Activated CD8-positive, alpha-beta memory T cell treated with anti-CD3 and anti-CD28 coated beads, Interleukin-2, amount 10 ng/mL, durations not matched to agents 7 days and 5 days (primary cell): ENCODE results near the gene MYO9A. TPM values are rescaled to one million over a fixed set of nuclear protein-coding genes. Genes with fewer than 3 reads are reported as not detected.
"Not testable (repeated sequence)": the region's sequence is repeated elsewhere in the genome, so short reads cannot be mapped to it uniquely, and the experiment has no call there.

ENCODE experiments used
- ATAC-seq: fragments of 150-1000 bp; cut with Tn5 transposase; one replicate; pipeline ENCODE4 v1.10.0; 2021; ENCODE audit warnings: moderate library complexity
- CTCF ChIA-PET: fragments of 350-600 bp; sonication (Branson Sonifier 250); formaldehyde crosslinking; loops from one replicate; lab custom pipeline; 2021; ENCODE audit warnings: antibody characterized with exemption; lab: Charles Lee
- DNase-seq: peaks from one replicate; pipeline ENCODE4 v3.0.0-alpha.2; 2020
- H3K27ac Mint-ChIP-seq: one replicate; pipeline ENCODE4 v1.8.0; 2021; ENCODE audit warnings: mild to moderate bottlenecking, mixed read lengths
- H3K27me3 Mint-ChIP-seq: one replicate; pipeline ENCODE4 v1.8.0; 2021; ENCODE audit warnings: mixed read lengths
- H3K36me3 Mint-ChIP-seq: one replicate; pipeline ENCODE4 v1.8.0; 2021; ENCODE audit warnings: mild to moderate bottlenecking, mixed read lengths
- H3K4me1 Mint-ChIP-seq: one replicate; pipeline ENCODE4 v1.8.0; 2021; ENCODE audit warnings: mixed read lengths
- H3K4me3 Mint-ChIP-seq: one replicate; pipeline ENCODE4 v1.8.0; 2021; ENCODE audit warnings: mild to moderate bottlenecking, moderate library complexity, mixed read lengths
- H3K9me3 Mint-ChIP-seq: one replicate; pipeline ENCODE4 v1.8.0; 2022; ENCODE audit warnings: low read depth, mixed read lengths
- total RNA-seq, 2 experiments: library from RNA; stranded (reverse); gene quantifications; one replicate each; pipeline ENCODE4 v1.2.3, GENCODE V29; 2021

The MYO9A gene
- total RNA-seq, 2 experiments from 2014 or later = 15.3 to 23.4 TPM

GRCh38 chr15:72098040-72098439 lies 19.9 kb downstream of the MYO9A start:
- DNase-seq (no peak), ATAC-seq (no peak)
- peaks cover 2% of the 10 kb centered on the region for H3K9me3 Mint-ChIP-seq
- no peak overlapping the region for H3K4me3 Mint-ChIP-seq
- no peaks in the 10 kb centered on the region for H3K4me1 Mint-ChIP-seq
- H3K36me3 Mint-ChIP-seq = peaks cover 1% of the 10 kb centered on the region
- H3K27ac Mint-ChIP-seq = no peak overlapping the region
- H3K27me3 Mint-ChIP-seq = no peaks in the 10 kb centered on the region
- CTCF ChIA-PET = no interaction called here

GRCh38 chr15:72096796-72097195 lies 21.2 kb downstream of the MYO9A start:
- Mint-ChIP-seq H3K4me1 (no peaks in the 10 kb centered on the region), H3K27me3 (no peaks in the 10 kb centered on the region), H3K9me3 (peaks cover 2% of the 10 kb centered on the region), H3K4me3 (no peak overlapping the region), H3K27ac (no peak overlapping the region), H3K36me3 (peaks cover 1% of the 10 kb centered on the region)
- ATAC-seq (no peak), DNase-seq (no peak)
- CTCF ChIA-PET = no interaction called here

DNA sequence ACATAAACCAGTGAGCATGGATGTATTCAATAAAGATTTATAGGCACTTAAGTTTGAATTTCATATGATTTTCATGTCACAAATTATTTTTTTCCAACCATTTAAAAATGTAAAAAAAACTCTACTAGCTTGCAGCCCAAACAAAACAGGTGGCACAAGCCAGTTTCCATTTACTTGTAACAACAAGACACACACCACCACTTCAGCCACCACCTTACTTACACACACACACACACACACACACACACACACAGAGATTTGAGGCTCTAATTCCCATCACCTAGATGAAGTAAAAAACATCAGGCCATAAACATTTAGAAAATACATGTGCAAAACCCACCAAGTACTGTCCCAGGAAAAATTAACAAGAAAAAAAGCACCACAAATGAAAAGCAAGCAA lies 25.3 kb downstream of the MYO9A start:
- H3K9me3 Mint-ChIP-seq = peaks cover 2% of the 10 kb centered on the region
- H3K27me3 Mint-ChIP-seq = no peaks in the 10 kb centered on the region
- H3K36me3 Mint-ChIP-seq = peaks cover 3% of the 10 kb centered on the region
- H3K4me3 Mint-ChIP-seq = no peak overlapping the region
- H3K27ac Mint-ChIP-seq = no peak overlapping the region
- ATAC-seq (no peak), DNase-seq (no peak)
- no peaks in the 10 kb centered on the region for H3K4me1 Mint-ChIP-seq
- CTCF ChIA-PET = no interaction called here

GRCh38 chr15:72092006-72092405 lies 25.9 kb downstream of the MYO9A start:
- Mint-ChIP-seq H3K9me3 (peaks cover 2% of the 10 kb centered on the region), H3K4me1 (no peaks in the 10 kb centered on the region), H3K4me3 (no peak overlapping the region), H3K36me3 (peaks cover 2% of the 10 kb centered on the region), H3K27ac (no peak overlapping the region), H3K27me3 (no peaks in the 10 kb centered on the region)
- ATAC-seq (no peak), DNase-seq (no peak)
- CTCF ChIA-PET = no interaction called here

DNA sequence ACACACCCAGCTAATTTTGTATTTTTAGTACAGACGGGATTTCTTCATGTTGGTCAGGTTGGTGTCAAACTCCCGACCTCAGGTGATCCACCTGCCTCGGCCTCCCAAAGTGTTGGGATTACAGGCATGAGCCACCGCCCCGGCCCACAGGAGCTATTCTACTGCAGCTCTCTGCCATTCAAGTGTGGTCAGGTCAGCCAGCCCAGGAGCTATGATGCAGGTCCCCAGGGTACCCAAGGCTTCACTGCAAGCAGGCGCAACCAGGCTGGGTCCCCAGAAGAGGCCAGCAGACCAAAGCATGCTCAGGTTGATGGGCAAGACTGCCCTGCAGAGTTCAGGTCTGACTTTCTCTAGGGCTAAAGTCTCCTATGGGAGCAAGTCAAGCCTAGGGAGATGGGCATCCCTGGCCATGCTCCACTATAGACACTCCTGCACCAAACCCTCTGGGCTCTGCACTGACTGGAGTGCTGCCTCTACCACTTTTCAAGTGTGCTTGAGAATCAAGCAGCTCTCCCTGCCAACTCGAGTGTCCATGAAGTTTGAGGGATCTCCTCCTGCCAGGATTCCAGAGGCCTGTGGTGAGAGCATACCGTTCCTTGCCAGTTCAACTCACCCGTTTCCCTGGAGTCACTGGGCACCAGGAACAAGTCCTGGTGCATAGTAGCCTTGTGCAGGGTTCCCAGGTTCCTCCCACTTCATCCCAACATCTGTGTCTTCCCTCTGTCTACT lies 30.9 kb downstream of the MYO9A start:
- peaks cover 7% of the 10 kb centered on the region for H3K36me3 Mint-ChIP-seq
- CTCF ChIA-PET = no interaction called here
- DNase-seq (no peak), ATAC-seq (no peak)
- H3K27me3 Mint-ChIP-seq = no peaks in the 10 kb centered on the region
- no peak overlapping the region for H3K27ac Mint-ChIP-seq
- no peaks in the 10 kb centered on the region for H3K4me1 Mint-ChIP-seq
- H3K9me3 Mint-ChIP-seq = peaks cover 4% of the 10 kb centered on the region
- H3K4me3 Mint-ChIP-seq = no peak overlapping the region

GRCh38 chr15:72086010-72086697 lies 31.8 kb downstream of the MYO9A start:
- DNase-seq = no peak
- H3K9me3 Mint-ChIP-seq = peaks cover 4% of the 10 kb centered on the region
- H3K27me3 Mint-ChIP-seq = no peaks in the 10 kb centered on the region
- no peak for ATAC-seq
- no peak overlapping the region for H3K27ac Mint-ChIP-seq
- H3K36me3 Mint-ChIP-seq = peaks cover 7% of the 10 kb centered on the region
- CTCF ChIA-PET = no interaction called here
- H3K4me1 Mint-ChIP-seq = no peaks in the 10 kb centered on the region
- H3K4me3 Mint-ChIP-seq = no peak overlapping the region

GRCh38 chr15:72082176-72082575 lies 35.8 kb downstream of the MYO9A start:
- Mint-ChIP-seq H3K36me3 (peaks cover 5% of the 10 kb centered on the region), H3K9me3 (peaks cover 4% of the 10 kb centered on the region), H3K4me1 (peaks cover 15% of the 10 kb centered on the region), H3K4me3 (no peak overlapping the region), H3K27me3 (no peaks in the 10 kb centered on the region), H3K27ac (no peak overlapping the region)
- DNase-seq (no peak), ATAC-seq (no peak)
- CTCF ChIA-PET = no interaction called here

GRCh38 chr15:72078887-72079286 lies 39.1 kb downstream of the MYO9A start:
- Mint-ChIP-seq H3K9me3 (peaks cover 2% of the 10 kb centered on the region), H3K4me1 (peaks cover 15% of the 10 kb centered on the region), H3K27ac (peak overlapping the region; percentile 5), H3K4me3 (peak overlapping the region; percentile 5), H3K27me3 (no peaks in the 10 kb centered on the region), H3K36me3 (peaks cover 8% of the 10 kb centered on the region)
- CTCF ChIA-PET = no interaction called here
- peak; percentile 82 for ATAC-seq
- DNase-seq = peak; percentile 42

GRCh38 chr15:72077950-72078349 lies 40.0 kb downstream of the MYO9A start:
- H3K27ac Mint-ChIP-seq = no peak overlapping the region
- CTCF ChIA-PET = no interaction called here
- no peaks in the 10 kb centered on the region for H3K9me3 Mint-ChIP-seq
- DNase-seq (no peak), ATAC-seq (no peak)
- H3K4me3 Mint-ChIP-seq = no peak overlapping the region
- H3K27me3 Mint-ChIP-seq = no peaks in the 10 kb centered on the region
- peaks cover 8% of the 10 kb centered on the region for H3K36me3 Mint-ChIP-seq
- peaks cover 15% of the 10 kb centered on the region for H3K4me1 Mint-ChIP-seq

DNA sequence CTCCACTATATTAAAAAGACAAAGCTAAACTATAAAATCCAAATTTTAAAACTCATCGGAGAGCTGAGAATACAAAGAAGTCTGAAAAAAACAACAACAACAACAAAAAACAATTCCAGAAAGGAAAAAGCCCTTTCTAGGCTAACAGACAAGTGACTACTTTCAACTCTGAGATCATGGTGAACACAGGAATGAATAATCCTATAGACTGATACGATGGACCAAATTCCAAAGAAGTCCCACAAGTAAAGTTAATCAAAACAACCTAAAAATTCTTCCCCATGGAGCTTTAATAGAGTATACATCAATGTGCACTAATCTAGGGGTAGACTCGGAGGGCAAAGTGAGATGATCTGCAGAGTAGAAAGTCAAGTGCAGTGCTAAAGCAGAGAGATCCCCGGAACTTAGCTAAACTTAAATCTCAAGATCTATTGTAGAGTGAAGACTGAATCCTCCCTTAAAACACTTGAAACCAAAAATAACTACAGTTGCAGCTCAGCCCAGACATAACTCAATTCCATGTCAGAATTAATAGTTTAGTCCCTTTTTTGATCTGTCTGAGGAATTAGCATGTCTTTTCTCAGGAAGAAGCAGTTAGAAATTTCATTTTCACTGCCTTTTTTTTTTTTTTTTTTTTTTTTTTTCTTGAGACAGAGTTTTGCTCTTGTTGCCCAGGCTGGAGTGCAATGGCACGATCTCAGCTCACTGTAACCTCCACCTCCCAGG lies 43.5 kb downstream of the MYO9A start:
- CTCF ChIA-PET = interaction anchor here (0.7 kb wide), 3 partner anchors 25 to 180 kb away, joined by 3 to 4 read pairs (median 4); no protein-coding TSS in a partner anchor
- no peak for ATAC-seq
- DNase-seq = no peak
- H3K36me3 Mint-ChIP-seq = peaks cover 8% of the 10 kb centered on the region
- no peaks in the 10 kb centered on the region for H3K27me3 Mint-ChIP-seq
- H3K4me1 Mint-ChIP-seq = peaks cover 14% of the 10 kb centered on the region
- H3K9me3 Mint-ChIP-seq = no peaks in the 10 kb centered on the region
- H3K27ac Mint-ChIP-seq = no peak overlapping the region
- no peak overlapping the region for H3K4me3 Mint-ChIP-seq

DNA sequence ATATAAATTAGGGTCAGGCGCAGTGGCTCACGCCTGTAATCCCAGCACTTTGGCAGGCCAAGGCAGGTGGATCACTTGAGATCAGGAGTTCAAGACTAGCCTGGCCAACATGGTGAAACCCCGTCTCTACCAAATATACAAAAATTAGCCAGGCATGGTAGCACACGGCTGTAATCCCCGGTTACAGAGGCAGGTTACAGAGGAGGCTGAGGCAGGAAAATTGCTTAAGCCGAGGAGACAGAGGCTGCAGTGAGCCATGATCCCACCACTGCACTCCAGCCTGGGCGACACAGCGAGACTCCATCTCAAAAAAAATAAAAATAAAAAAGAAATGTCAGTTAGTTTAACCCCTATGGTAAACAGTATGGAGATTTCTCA lies 46.5 kb downstream of the MYO9A start:
- DNase-seq, H3K4me1 Mint-ChIP-seq, H3K27me3 Mint-ChIP-seq, H3K9me3 Mint-ChIP-seq, H3K27ac Mint-ChIP-seq, H3K36me3 Mint-ChIP-seq, ATAC-seq, CTCF ChIA-PET, H3K4me3 Mint-ChIP-seq: not testable (repeated sequence)

- Mint-ChIP-seq H3K27me3 (no peaks in the 10 kb centered on the region), H3K27ac (no peak overlapping the region), H3K4me1 (no peaks in the 10 kb centered on the region), H3K9me3 (no peaks in the 10 kb centered on the region), H3K36me3 (peaks cover 1% of the 10 kb centered on the region), H3K4me3 (no peak overlapping the region)
- DNase-seq (no peak), ATAC-seq (no peak)
- CTCF ChIA-PET = no interaction called here
Measured at GRCh38 chr15:72070817-72071447, 47.0 kb downstream of the MYO9A start.

- Mint-ChIP-seq H3K4me3 (no peak overlapping the region), H3K4me1 (no peaks in the 10 kb centered on the region), H3K27ac (no peak overlapping the region), H3K27me3 (no peaks in the 10 kb centered on the region), H3K36me3 (peaks cover 1% of the 10 kb centered on the region), H3K9me3 (no peaks in the 10 kb centered on the region)
- DNase-seq (no peak), ATAC-seq (no peak)
- CTCF ChIA-PET = no interaction called here
Measured at GRCh38 chr15:72068856-72069255, 49.1 kb downstream of the MYO9A start.
